SK-N-MC (cell line): ENCODE results near the gene IGBP1.

ENCODE experiments used
- EZH2 ChIP-seq: fragments of 200-600 bp; sonication (generic); IDR thresholded peaks from one replicate; pipeline ENCODE4 v1.6.1; 2017; ENCODE audit warnings: antibody characterized with exemption
- FOXP2 ChIP-seq: optimal IDR thresholded peaks from 2 replicates; pipeline ENCODE3; 2011; ENCODE audit warnings: mild to moderate bottlenecking, moderate library complexity; ENCODE audit not compliant: insufficient read depth; ENCODE audit errors: extremely low read length, control extremely low read depth
- POLR2AphosphoS5 ChIP-seq: IDR thresholded peaks from 2 replicates; pipeline ENCODE4 v1.6.1; 2012; ENCODE audit warnings: mild to moderate bottlenecking, low read depth, low read length, borderline replicate concordance

- TF ChIP-seq POLR2AphosphoS5 (no peak), EZH2 (no peak), FOXP2 (no peak)
Measured at GRCh38 chrX:70128071-70128470, 5.2 kb upstream of the IGBP1 start.
